HPDE6-E6E7 (cell line): ENCODE measurements around the gene PDE8B.

Experiments used
- DNase-seq: peaks from one replicate; pipeline ENCODE4 v3.0.0; 2011; ENCODE audit warnings: missing footprints; ENCODE audit errors: extremely low spot score

Gene PDE8B

GRCh38 chr5:77186652-77187370 lies 23.7 kb upstream of the PDE8B start:
- DNase-seq: no peak

- no peak for DNase-seq
Measured at GRCh38 chr5:77189421-77189820, 21.1 kb upstream of the PDE8B start.

- DNase-seq: no peak
Measured at GRCh38 chr5:77192441-77193050, 17.9 kb upstream of the PDE8B start.

- DNase-seq: no peak
Measured at GRCh38 chr5:77194762-77195161, 15.7 kb upstream of the PDE8B start.

- no peak for DNase-seq
Measured at GRCh38 chr5:77197840-77198554, 12.5 kb upstream of the PDE8B start.

- no peak for DNase-seq
Measured at GRCh38 chr5:77200663-77201062, 9.8 kb upstream of the PDE8B start.

- no peak for DNase-seq
Measured at GRCh38 chr5:77202145-77202544, 8.3 kb upstream of the PDE8B start.

GRCh38 chr5:77204967-77205366 lies 5.5 kb upstream of the PDE8B start:
- DNase-seq: no peak

- no peak for DNase-seq
Measured at GRCh38 chr5:77208507-77209163, 1.8 kb upstream of the PDE8B start.

GRCh38 chr5:77209495-77210090 lies 887 bp upstream of the PDE8B start:
- DNase-seq: no peak

- DNase-seq: peak; percentile 14
Measured at GRCh38 chr5:77210964-77211690, 647 bp downstream of the PDE8B start.

GRCh38 chr5:77211691-77212047 lies 1.2 kb downstream of the PDE8B start:
- DNase-seq: no peak

GRCh38 chr5:77213601-77214000 lies 3.1 kb downstream of the PDE8B start:
- no peak for DNase-seq

- DNase-seq: no peak
Measured at GRCh38 chr5:77214151-77214550, 3.7 kb downstream of the PDE8B start.

- DNase-seq: no peak
Measured at GRCh38 chr5:77218263-77218662, 7.8 kb downstream of the PDE8B start.

GRCh38 chr5:77221115-77221514 lies 10.6 kb downstream of the PDE8B start:
- no peak for DNase-seq

- DNase-seq: no peak
Measured at GRCh38 chr5:77222722-77223121, 12.2 kb downstream of the PDE8B start.

GRCh38 chr5:77223653-77224052 lies 13.2 kb downstream of the PDE8B start:
- no peak for DNase-seq

GRCh38 chr5:77224672-77225355 lies 14.3 kb downstream of the PDE8B start:
- DNase-seq: no peak

- DNase-seq: no peak
Measured at GRCh38 chr5:77225531-77225930, 15.1 kb downstream of the PDE8B start.

GRCh38 chr5:77229887-77230286 lies 19.4 kb downstream of the PDE8B start:
- DNase-seq: no peak
